DND-41 (cell line): Measurements from ENCODE around the gene PTPRN2.

ENCODE experiments used
- ATAC-seq: fragments of 200-7000 bp; cut with Tn5 transposase; 3 replicates; pipeline ENCODE4 v1.9.1; 2021; ENCODE audit warnings: low read depth; ENCODE audit not compliant: insufficient read depth
- DNase-seq: peaks from one replicate; pipeline ENCODE4 v3.0.0-alpha.2; 2020
- H2AFZ ChIP-seq: 2 replicates; pipeline ENCODE4 v1.6.0; 2012; ENCODE audit warnings: low read depth, low read length
- H3K27ac ChIP-seq: 2 replicates; pipeline ENCODE4 v1.5.1; 2012; ENCODE audit warnings: low read length, inconsistent platforms
- H3K27me3 ChIP-seq: fragments of 200-600 bp; sonication (generic); 2 replicates; pipeline ENCODE4 v1.6.0; 2012; ENCODE audit warnings: low read length, mild to moderate bottlenecking, inconsistent platforms; ENCODE audit not compliant: insufficient read depth, poor library complexity
- H3K36me3 ChIP-seq: 2 replicates; pipeline ENCODE4 v1.5.1; 2012; ENCODE audit warnings: low read length, inconsistent platforms; ENCODE audit not compliant: insufficient read depth
- H3K4me1 ChIP-seq: 2 replicates; pipeline ENCODE4 v1.5.1; 2012; ENCODE audit warnings: mild to moderate bottlenecking, low read length; ENCODE audit not compliant: insufficient read depth
- H3K4me2 ChIP-seq: 2 replicates; pipeline ENCODE4 v1.6.0; 2012; ENCODE audit warnings: mild to moderate bottlenecking, moderate library complexity, low read length, inconsistent platforms; ENCODE audit not compliant: insufficient read depth
- H3K4me3 ChIP-seq, 2 experiments: fragments of 200-600 bp in 1 of 2; shearing (Covaris generic) in 1 of 2; 2 replicates each; pipeline ENCODE4 v1.5.1; 2012 to 2016; ENCODE audit warnings: inconsistent platforms in 2 of 2, low read length in 2 of 2, mild to moderate bottlenecking in 2 of 2, low read depth in 1 of 2, moderate library complexity in 1 of 2
- H3K79me2 ChIP-seq: 2 replicates; pipeline ENCODE4 v1.6.0; 2012; ENCODE audit warnings: low read length, inconsistent platforms; ENCODE audit not compliant: insufficient read depth
- H3K9ac ChIP-seq: 2 replicates; pipeline ENCODE4 v1.6.0; 2012; ENCODE audit warnings: low read depth, mild to moderate bottlenecking, inconsistent platforms, low read length, moderate library complexity
- H3K9me3 ChIP-seq: 2 replicates; pipeline ENCODE4 v1.5.1; 2012; ENCODE audit warnings: low read length, moderate library complexity, mild to moderate bottlenecking, inconsistent platforms; ENCODE audit not compliant: insufficient read depth, severe bottlenecking
- H4K20me1 ChIP-seq: 2 replicates; pipeline ENCODE4 v1.6.0; 2012; ENCODE audit warnings: low read length; ENCODE audit not compliant: insufficient read depth
- CTCF ChIP-seq: IDR thresholded peaks from 2 replicates; pipeline ENCODE4 v1.5.1; 2012; ENCODE audit warnings: borderline replicate concordance, low read length, moderate library complexity, mild to moderate bottlenecking; ENCODE audit not compliant: poor library complexity, severe bottlenecking; ENCODE audit errors: extremely low read depth
- EZH2 ChIP-seq: IDR thresholded peaks from 3 replicates; pipeline ENCODE4 v1.6.1; 2012; ENCODE audit warnings: borderline replicate concordance, low read depth, mild to moderate bottlenecking, moderate library complexity, low read length, inconsistent platforms; ENCODE audit not compliant: severe bottlenecking

Gene PTPRN2

GRCh38 chr7:158329014-158329610, 258.5 kb downstream of the PTPRN2 start:
- ATAC-seq (no peak), DNase-seq (no peak)
- H3K9ac ChIP-seq = no peak overlapping the region

GRCh38 chr7:158328376-158329013, 259.1 kb downstream of the PTPRN2 start:
- no peaks in the 10 kb centered on the region for H4K20me1 ChIP-seq
- DNase-seq (no peak), ATAC-seq (no peak)
- H3K4me3 ChIP-seq = no peak overlapping the region
- H3K27ac ChIP-seq = no peak overlapping the region
- H3K9me3 ChIP-seq = peaks cover 18% of the 10 kb centered on the region
- H2AFZ ChIP-seq = no peak overlapping the region
- H3K9ac ChIP-seq = no peak overlapping the region
- H3K4me1 ChIP-seq = no peaks in the 10 kb centered on the region
- TF ChIP-seq CTCF (no peak), EZH2 (no peak)
- H3K27me3 ChIP-seq = no peaks in the 10 kb centered on the region
- no peaks in the 10 kb centered on the region for H3K36me3 ChIP-seq
- no peaks in the 10 kb centered on the region for H3K79me2 ChIP-seq
- H3K4me2 ChIP-seq = no peak overlapping the region

More at GRCh38 chr7:158329014-158329610, 258.5 kb downstream of the PTPRN2 start:
- no peaks in the 10 kb centered on the region for H3K79me2 ChIP-seq
- H3K27me3 ChIP-seq = no peaks in the 10 kb centered on the region
- H2AFZ ChIP-seq = no peak overlapping the region
- no peaks in the 10 kb centered on the region for H3K36me3 ChIP-seq
- H3K4me2 ChIP-seq = no peak overlapping the region
- no peaks in the 10 kb centered on the region for H4K20me1 ChIP-seq
- peaks cover 18% of the 10 kb centered on the region for H3K9me3 ChIP-seq
- TF ChIP-seq CTCF = no peak
- no peak for TF ChIP-seq EZH2
- H3K4me1 ChIP-seq = no peaks in the 10 kb centered on the region
- H3K4me3 ChIP-seq = no peak overlapping the region
- no peak overlapping the region for H3K27ac ChIP-seq

- Histone ChIP-seq H3K9ac (no peak overlapping the region), H2AFZ (no peak overlapping the region), H3K27me3 (no peaks in the 10 kb centered on the region), H3K79me2 (no peaks in the 10 kb centered on the region), H3K4me3 (no peak overlapping the region), H3K27ac (no peak overlapping the region), H3K4me1 (no peaks in the 10 kb centered on the region), H4K20me1 (no peaks in the 10 kb centered on the region), H3K36me3 (no peaks in the 10 kb centered on the region), H3K9me3 (peaks cover 18% of the 10 kb centered on the region), H3K4me2 (no peak overlapping the region)
- no peak for DNase-seq
- ATAC-seq = no peak
- TF ChIP-seq CTCF = no peak
- no peak for TF ChIP-seq EZH2
Observed at GRCh38 chr7:158327571-158328180, 259.9 kb downstream of the PTPRN2 start.
